KMS-11 (cell line): ENCODE results near the gene PAQR5.
"Not testable (repeated sequence)": the region's sequence is repeated elsewhere in the genome, so short reads cannot be mapped to it uniquely, and the experiment has no call there.

Source experiments
- H2AFZ ChIP-seq: fragments of 200-600 bp; sonication (generic); 2 replicates; pipeline ENCODE4 v1.6.1; 2016; ENCODE audit warnings: antibody characterized with exemption, mixed run types, low read depth
- H3K27ac ChIP-seq: fragments of 200-600 bp; sonication (generic); 2 replicates; pipeline ENCODE4 v1.6.1; 2016; ENCODE audit warnings: mild to moderate bottlenecking, mixed run types
- H3K27me3 ChIP-seq: fragments of 200-600 bp; sonication (generic); 2 replicates; pipeline ENCODE4 v1.6.1; 2017; ENCODE audit warnings: mild to moderate bottlenecking, low read depth, mixed run types, moderate library complexity; ENCODE audit not compliant: insufficient read depth
- H3K36me3 ChIP-seq: fragments of 200-600 bp; sonication (generic); 2 replicates; pipeline ENCODE4 v1.6.1; 2017; ENCODE audit warnings: mild to moderate bottlenecking, mixed run types; ENCODE audit not compliant: insufficient read depth
- H3K4me1 ChIP-seq: fragments of 200-600 bp; sonication (generic); 2 replicates; pipeline ENCODE4 v1.6.1; 2016; ENCODE audit warnings: mild to moderate bottlenecking, low read depth, mixed run types; ENCODE audit not compliant: poor library complexity, severe bottlenecking
- H3K4me2 ChIP-seq: fragments of 200-600 bp; sonication (generic); 2 replicates; pipeline ENCODE4 v1.7.0; 2016; ENCODE audit warnings: mild to moderate bottlenecking, mixed run types
- H3K4me3 ChIP-seq: fragments of 200-600 bp; sonication (generic); IDR thresholded peaks from 2 replicates; pipeline ENCODE4 v1.6.1; 2017; ENCODE audit warnings: low read depth, low read length, mixed read lengths; ENCODE audit not compliant: insufficient read depth
- H3K79me2 ChIP-seq: fragments of 200-600 bp; sonication (generic); 2 replicates; pipeline ENCODE4 v1.6.1; 2016; ENCODE audit warnings: low read depth, mixed run types; ENCODE audit not compliant: insufficient read depth
- H3K9ac ChIP-seq: fragments of 200-600 bp; sonication (generic); 2 replicates; pipeline ENCODE4 v1.6.1; 2016; ENCODE audit warnings: mild to moderate bottlenecking, mixed run types
- H4K20me1 ChIP-seq: fragments of 200-600 bp; sonication (generic); 2 replicates; pipeline ENCODE4 v1.6.1; 2016; ENCODE audit warnings: mild to moderate bottlenecking, mixed run types; ENCODE audit not compliant: insufficient read depth
- CTCF ChIP-seq: fragments of 200-600 bp; sonication (generic); conservative IDR thresholded peaks from 2 replicates; pipeline ENCODE4 v1.6.1; 2017; ENCODE audit warnings: low read depth, mild to moderate bottlenecking, antibody characterized with exemption, low read length, moderate library complexity, mixed read lengths

The PAQR5 gene

GRCh38 chr15:69443032-69443611 is 144.4 kb downstream of the PAQR5 start:
- no peak overlapping the region for H3K27ac ChIP-seq
- no peak overlapping the region for H3K9ac ChIP-seq
- no peaks in the 10 kb centered on the region for H3K4me1 ChIP-seq
- peaks cover 19% of the 10 kb centered on the region; the same call in 1 of the 2 replicates for H3K36me3 ChIP-seq
- H4K20me1 ChIP-seq, result no peaks in the 10 kb centered on the region
- no peak overlapping the region for H3K4me2 ChIP-seq
- H3K27me3 ChIP-seq, result no peaks in the 10 kb centered on the region
- no peaks in the 10 kb centered on the region for H3K79me2 ChIP-seq
- no peak overlapping the region for H3K4me3 ChIP-seq
- no peak for TF ChIP-seq CTCF
- no peak overlapping the region for H2AFZ ChIP-seq

GRCh38 chr15:69444686-69445085 is 146.0 kb downstream of the PAQR5 start:
- no peaks in the 10 kb centered on the region for H3K4me1 ChIP-seq

DNA sequence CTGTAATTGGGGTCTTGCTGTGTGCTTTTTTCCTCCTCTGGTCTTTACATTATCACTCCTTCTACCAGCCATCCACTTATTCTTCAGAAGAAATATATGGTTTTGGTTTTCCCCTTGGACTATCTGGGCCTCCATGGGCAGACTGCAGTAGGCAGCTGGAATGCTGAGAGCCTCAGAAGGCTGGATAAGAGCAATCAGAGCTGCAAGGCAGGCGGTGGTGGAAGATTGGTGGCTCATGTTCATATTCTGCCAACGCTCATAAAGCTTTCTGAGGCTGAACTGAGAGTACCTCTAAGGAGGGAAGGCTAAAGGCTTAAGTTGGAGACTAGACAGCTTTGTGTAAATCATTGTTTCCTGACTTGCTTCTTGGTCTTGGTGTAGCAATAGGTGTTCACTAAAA is 148.2 kb downstream of the PAQR5 start:
- H3K36me3 ChIP-seq, result peaks cover 14% of the 10 kb centered on the region; the same call in 1 of the 2 replicates
- no peak for TF ChIP-seq CTCF

More at GRCh38 chr15:69444686-69445085, 146.0 kb downstream of the PAQR5 start:
- Histone ChIP-seq H3K36me3 (peaks cover 17% of the 10 kb centered on the region; the same call in 1 of the 2 replicates), H2AFZ (no peak overlapping the region), H3K4me2 (no peak overlapping the region), H3K4me3 (no peak overlapping the region), H3K27ac (no peak overlapping the region), H4K20me1 (no peaks in the 10 kb centered on the region), H3K27me3 (no peaks in the 10 kb centered on the region), H3K9ac (no peak overlapping the region), H3K79me2 (no peaks in the 10 kb centered on the region)
- no peak for TF ChIP-seq CTCF

DNA sequence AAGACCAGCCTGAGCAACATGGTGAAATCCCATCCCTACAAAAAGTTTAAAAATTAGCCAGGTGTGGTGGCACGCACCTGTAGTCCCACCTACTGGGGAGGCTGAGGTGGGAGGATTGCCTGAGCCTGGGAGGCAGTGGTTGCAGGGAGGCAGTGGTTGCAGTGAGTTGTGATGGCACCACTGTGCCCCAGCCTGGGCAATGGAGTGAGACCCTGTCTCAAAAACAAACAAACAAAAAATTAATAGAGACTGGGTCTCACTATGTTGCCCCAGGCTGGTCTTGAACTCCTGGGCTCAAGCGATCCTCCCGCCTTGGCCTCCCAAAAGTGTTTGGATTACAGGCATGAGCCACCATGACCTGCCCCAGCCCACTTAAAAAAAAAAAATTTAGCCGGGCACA is 151.5 kb downstream of the PAQR5 start:
- Histone ChIP-seq H4K20me1 (peaks cover 19% of the 10 kb centered on the region), H3K36me3 (peaks cover 28% of the 10 kb centered on the region), H3K4me1 (peaks cover 11% of the 10 kb centered on the region), H3K79me2 (peaks cover 26% of the 10 kb centered on the region)
- H3K9ac ChIP-seq, H3K27me3 ChIP-seq, H2AFZ ChIP-seq, H3K27ac ChIP-seq, H3K4me3 ChIP-seq, H3K4me2 ChIP-seq: not testable (repeated sequence)

More for the DNA sequence above, 148.2 kb downstream of the PAQR5 start:
- Histone ChIP-seq H4K20me1 (no peaks in the 10 kb centered on the region), H3K4me3 (no peak overlapping the region), H3K79me2 (no peaks in the 10 kb centered on the region), H3K27ac (no peak overlapping the region), H2AFZ (no peak overlapping the region), H3K27me3 (no peaks in the 10 kb centered on the region), H3K9ac (no peak overlapping the region), H3K4me2 (no peak overlapping the region), H3K4me1 (no peaks in the 10 kb centered on the region)

- no peak overlapping the region for H3K4me3 ChIP-seq
- H3K27ac ChIP-seq, result no peak overlapping the region
- peaks cover 30% of the 10 kb centered on the region for H3K79me2 ChIP-seq
- H3K4me2 ChIP-seq, result no peak overlapping the region
- no peak overlapping the region for H2AFZ ChIP-seq
- H3K27me3 ChIP-seq, result no peaks in the 10 kb centered on the region
- H4K20me1 ChIP-seq, result peaks cover 24% of the 10 kb centered on the region
- no peak for TF ChIP-seq CTCF
- peaks cover 11% of the 10 kb centered on the region for H3K4me1 ChIP-seq
- peaks cover 33% of the 10 kb centered on the region for H3K36me3 ChIP-seq
- no peak overlapping the region for H3K9ac ChIP-seq
Measured at GRCh38 chr15:69450968-69451695, 152.4 kb downstream of the PAQR5 start.
